SK-N-SH (cell line): ENCODE results near the gene KCNJ10.

Experiments
- EP300 ChIP-seq, 2 experiments: IDR thresholded peaks; 2 replicates each; pipeline versions ENCODE4 v1.4.0 to v1.6.1; 2012; ENCODE audit warnings: borderline replicate concordance in 1 of 2, low read depth in 1 of 2, low read length in 1 of 2
- FOSL2 ChIP-seq: IDR thresholded peaks from 2 replicates; pipeline ENCODE4 v1.4.0; 2012; ENCODE audit warnings: low read depth, mild to moderate bottlenecking, moderate library complexity, borderline replicate concordance
- MXI1 ChIP-seq: IDR thresholded peaks from 2 replicates; pipeline ENCODE4 v1.6.1; 2012; ENCODE audit warnings: mild to moderate bottlenecking, low read depth, low read length, improper control_type of control experiment
- POLR2AphosphoS5 ChIP-seq: IDR thresholded peaks from 2 replicates; pipeline ENCODE4 v1.6.1; 2012; ENCODE audit warnings: low read depth, low read length
- RAD21 ChIP-seq: IDR thresholded peaks from 2 replicates; pipeline ENCODE4 v1.6.1; 2012; ENCODE audit warnings: mild to moderate bottlenecking, low read length
- RCOR1 ChIP-seq: fragments of 150-350 bp; IDR thresholded peaks from 2 replicates; pipeline ENCODE4 v1.6.1; 2017; ENCODE audit warnings: antibody characterized with exemption, low read length
- TAF1 ChIP-seq: IDR thresholded peaks from 2 replicates; pipeline ENCODE4 v1.6.1; 2012; ENCODE audit warnings: low read depth, mild to moderate bottlenecking, low read length, moderate library complexity, borderline replicate concordance
- TCF12 ChIP-seq: IDR thresholded peaks from 2 replicates; pipeline ENCODE4 v1.4.0; 2012
- YY1 ChIP-seq: IDR thresholded peaks from 2 replicates; pipeline ENCODE4 v1.4.0; 2012; ENCODE audit warnings: low read depth, mild to moderate bottlenecking
- TF ChIP-seq, protein P1 (sequence below): fragments of 200-600 bp; sonication (generic); IDR thresholded peaks from 2 replicates; pipeline ENCODE4 v1.6.1; 2017; ENCODE audit warnings: antibody characterized with exemption, mild to moderate bottlenecking, moderate library complexity
- TF ChIP-seq, protein P2 (sequence below): IDR thresholded peaks from 2 replicates; pipeline ENCODE4 v1.4.0; 2012; ENCODE audit warnings: low read depth
- TF ChIP-seq, protein P3 (sequence below): fragments of 150-350 bp; IDR thresholded peaks from 2 replicates; pipeline ENCODE4 v1.6.1; 2016; ENCODE audit warnings: mild to moderate bottlenecking, low read depth, low read length
- TF ChIP-seq, protein P4 (sequence below): IDR thresholded peaks from 2 replicates; pipeline ENCODE4 v1.6.1; 2012; ENCODE audit warnings: mild to moderate bottlenecking, low read depth, low read length, moderate library complexity
- TF ChIP-seq, protein P5 (sequence below): IDR thresholded peaks from 2 replicates; pipeline ENCODE4; 2012

DNA sequence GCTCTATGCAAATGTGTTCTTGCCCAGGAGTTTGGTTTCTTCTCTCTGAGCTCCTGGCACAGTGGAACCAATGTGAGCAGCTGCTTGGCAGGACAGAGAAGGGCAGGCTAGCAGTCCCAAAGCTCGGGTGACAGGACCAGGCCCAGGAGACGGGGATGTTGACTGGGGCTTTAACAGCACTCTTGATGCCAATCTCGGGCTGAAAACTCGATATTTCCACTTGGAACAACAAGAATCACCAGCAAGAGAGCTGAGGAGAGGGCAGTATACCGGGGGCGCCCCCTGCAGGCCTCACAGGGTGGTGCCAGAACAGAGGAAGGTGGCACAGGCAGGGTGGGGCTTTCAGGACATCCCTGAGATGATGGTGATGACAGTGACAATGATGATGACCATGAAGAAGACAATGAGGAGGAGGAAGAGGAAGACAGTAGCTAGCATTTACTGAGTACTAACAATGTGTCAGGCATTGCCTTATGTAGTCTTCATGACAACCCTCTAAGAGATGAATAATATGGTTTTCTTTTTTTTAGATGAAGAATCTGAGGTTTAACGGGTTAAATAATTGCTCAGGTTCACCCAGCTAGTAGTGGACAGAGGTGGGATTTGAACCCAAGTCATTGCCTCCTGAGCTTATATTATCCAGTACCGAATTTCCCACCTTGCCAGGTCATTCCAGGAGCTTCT is 8.7 kb upstream of the KCNJ10 start:
- TF ChIP-seq RCOR1 = no peak
- no peak for TF ChIP-seq MXI1
- TF ChIP-seq, protein P1, sequence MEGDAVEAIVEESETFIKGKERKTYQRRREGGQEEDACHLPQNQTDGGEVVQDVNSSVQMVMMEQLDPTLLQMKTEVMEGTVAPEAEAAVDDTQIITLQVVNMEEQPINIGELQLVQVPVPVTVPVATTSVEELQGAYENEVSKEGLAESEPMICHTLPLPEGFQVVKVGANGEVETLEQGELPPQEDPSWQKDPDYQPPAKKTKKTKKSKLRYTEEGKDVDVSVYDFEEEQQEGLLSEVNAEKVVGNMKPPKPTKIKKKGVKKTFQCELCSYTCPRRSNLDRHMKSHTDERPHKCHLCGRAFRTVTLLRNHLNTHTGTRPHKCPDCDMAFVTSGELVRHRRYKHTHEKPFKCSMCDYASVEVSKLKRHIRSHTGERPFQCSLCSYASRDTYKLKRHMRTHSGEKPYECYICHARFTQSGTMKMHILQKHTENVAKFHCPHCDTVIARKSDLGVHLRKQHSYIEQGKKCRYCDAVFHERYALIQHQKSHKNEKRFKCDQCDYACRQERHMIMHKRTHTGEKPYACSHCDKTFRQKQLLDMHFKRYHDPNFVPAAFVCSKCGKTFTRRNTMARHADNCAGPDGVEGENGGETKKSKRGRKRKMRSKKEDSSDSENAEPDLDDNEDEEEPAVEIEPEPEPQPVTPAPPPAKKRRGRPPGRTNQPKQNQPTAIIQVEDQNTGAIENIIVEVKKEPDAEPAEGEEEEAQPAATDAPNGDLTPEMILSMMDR = peak; percentile 79
- TF ChIP-seq, protein P2, sequence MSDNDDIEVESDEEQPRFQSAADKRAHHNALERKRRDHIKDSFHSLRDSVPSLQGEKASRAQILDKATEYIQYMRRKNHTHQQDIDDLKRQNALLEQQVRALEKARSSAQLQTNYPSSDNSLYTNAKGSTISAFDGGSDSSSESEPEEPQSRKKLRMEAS = no peak
- TF ChIP-seq, protein P3, sequence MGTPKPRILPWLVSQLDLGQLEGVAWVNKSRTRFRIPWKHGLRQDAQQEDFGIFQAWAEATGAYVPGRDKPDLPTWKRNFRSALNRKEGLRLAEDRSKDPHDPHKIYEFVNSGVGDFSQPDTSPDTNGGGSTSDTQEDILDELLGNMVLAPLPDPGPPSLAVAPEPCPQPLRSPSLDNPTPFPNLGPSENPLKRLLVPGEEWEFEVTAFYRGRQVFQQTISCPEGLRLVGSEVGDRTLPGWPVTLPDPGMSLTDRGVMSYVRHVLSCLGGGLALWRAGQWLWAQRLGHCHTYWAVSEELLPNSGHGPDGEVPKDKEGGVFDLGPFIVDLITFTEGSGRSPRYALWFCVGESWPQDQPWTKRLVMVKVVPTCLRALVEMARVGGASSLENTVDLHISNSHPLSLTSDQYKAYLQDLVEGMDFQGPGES = no peak
- peak; percentile 54 for TF ChIP-seq RAD21
- no peak for TF ChIP-seq EP300 (IDR thresholded peaks at IDR 0.05; ENCODE audit: borderline replicate concordance in 1 of 2, low read depth in 1 of 2, low read length in 1 of 2)
- TF ChIP-seq TCF12 = no peak
- TF ChIP-seq, protein P4, sequence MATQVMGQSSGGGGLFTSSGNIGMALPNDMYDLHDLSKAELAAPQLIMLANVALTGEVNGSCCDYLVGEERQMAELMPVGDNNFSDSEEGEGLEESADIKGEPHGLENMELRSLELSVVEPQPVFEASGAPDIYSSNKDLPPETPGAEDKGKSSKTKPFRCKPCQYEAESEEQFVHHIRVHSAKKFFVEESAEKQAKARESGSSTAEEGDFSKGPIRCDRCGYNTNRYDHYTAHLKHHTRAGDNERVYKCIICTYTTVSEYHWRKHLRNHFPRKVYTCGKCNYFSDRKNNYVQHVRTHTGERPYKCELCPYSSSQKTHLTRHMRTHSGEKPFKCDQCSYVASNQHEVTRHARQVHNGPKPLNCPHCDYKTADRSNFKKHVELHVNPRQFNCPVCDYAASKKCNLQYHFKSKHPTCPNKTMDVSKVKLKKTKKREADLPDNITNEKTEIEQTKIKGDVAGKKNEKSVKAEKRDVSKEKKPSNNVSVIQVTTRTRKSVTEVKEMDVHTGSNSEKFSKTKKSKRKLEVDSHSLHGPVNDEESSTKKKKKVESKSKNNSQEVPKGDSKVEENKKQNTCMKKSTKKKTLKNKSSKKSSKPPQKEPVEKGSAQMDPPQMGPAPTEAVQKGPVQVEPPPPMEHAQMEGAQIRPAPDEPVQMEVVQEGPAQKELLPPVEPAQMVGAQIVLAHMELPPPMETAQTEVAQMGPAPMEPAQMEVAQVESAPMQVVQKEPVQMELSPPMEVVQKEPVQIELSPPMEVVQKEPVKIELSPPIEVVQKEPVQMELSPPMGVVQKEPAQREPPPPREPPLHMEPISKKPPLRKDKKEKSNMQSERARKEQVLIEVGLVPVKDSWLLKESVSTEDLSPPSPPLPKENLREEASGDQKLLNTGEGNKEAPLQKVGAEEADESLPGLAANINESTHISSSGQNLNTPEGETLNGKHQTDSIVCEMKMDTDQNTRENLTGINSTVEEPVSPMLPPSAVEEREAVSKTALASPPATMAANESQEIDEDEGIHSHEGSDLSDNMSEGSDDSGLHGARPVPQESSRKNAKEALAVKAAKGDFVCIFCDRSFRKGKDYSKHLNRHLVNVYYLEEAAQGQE = no peak
- TF ChIP-seq POLR2AphosphoS5 = no peak
- no peak for TF ChIP-seq FOSL2
- no peak for TF ChIP-seq TAF1
- TF ChIP-seq, protein P5, sequence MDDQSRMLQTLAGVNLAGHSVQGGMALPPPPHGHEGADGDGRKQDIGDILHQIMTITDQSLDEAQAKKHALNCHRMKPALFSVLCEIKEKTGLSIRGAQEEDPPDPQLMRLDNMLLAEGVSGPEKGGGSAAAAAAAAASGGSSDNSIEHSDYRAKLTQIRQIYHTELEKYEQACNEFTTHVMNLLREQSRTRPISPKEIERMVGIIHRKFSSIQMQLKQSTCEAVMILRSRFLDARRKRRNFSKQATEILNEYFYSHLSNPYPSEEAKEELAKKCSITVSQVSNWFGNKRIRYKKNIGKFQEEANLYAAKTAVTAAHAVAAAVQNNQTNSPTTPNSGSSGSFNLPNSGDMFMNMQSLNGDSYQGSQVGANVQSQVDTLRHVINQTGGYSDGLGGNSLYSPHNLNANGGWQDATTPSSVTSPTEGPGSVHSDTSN = no peak
- TF ChIP-seq YY1 = no peak
